ENCODE data around the gene MT1E. TPM values are rescaled to one million over a fixed set of nuclear protein-coding genes. Genes with fewer than 3 reads are reported as not detected.

The MT1E gene
- total RNA-seq, 1 experiment from 2014 or later: 25.9 TPM

DNA sequence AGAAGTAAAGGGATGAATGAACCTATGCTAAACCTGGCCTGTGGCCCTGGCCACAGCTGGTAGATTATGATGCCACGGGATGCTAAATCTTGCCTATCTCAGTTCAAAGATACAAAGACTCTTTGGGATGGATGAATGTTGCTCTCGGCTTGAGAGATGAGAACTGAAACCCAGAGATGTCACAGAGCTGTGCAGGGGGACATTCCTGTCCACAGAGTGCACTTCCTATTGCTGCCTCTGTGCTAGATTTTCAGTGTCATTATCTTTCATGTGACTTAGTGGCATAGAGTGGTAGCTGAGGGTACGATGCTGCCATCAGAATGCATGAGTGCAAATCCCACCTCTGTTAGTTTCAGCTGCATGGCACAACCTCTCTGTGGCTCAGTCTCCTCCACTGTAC is 4.6 kb downstream of the MT1E start:
- TF ChIP-seq, protein P1, sequence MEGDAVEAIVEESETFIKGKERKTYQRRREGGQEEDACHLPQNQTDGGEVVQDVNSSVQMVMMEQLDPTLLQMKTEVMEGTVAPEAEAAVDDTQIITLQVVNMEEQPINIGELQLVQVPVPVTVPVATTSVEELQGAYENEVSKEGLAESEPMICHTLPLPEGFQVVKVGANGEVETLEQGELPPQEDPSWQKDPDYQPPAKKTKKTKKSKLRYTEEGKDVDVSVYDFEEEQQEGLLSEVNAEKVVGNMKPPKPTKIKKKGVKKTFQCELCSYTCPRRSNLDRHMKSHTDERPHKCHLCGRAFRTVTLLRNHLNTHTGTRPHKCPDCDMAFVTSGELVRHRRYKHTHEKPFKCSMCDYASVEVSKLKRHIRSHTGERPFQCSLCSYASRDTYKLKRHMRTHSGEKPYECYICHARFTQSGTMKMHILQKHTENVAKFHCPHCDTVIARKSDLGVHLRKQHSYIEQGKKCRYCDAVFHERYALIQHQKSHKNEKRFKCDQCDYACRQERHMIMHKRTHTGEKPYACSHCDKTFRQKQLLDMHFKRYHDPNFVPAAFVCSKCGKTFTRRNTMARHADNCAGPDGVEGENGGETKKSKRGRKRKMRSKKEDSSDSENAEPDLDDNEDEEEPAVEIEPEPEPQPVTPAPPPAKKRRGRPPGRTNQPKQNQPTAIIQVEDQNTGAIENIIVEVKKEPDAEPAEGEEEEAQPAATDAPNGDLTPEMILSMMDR (conservative IDR thresholded peaks at IDR 0.05): no peak
- no peak overlapping the region for H3K23ac ChIP-seq (ENCODE audit: insufficient read length, low read depth, low read length)
- no peak overlapping the region for H2AK5ac ChIP-seq (ENCODE audit: insufficient read length, low read length)
- H3K4me1 ChIP-seq (ENCODE audit: insufficient read depth, low read length): no peaks in the 10 kb centered on the region; the same call in 1 of the 2 replicates
- H2BK15ac ChIP-seq (ENCODE audit: low read depth, low read length): no peak overlapping the region
- no peak overlapping the region for H4K5ac ChIP-seq (ENCODE audit: insufficient read length, low read depth, low read length)
- H2BK120ac ChIP-seq (ENCODE audit: low read depth, low read length, poor library complexity, severe bottlenecking): no peak overlapping the region
- no peak overlapping the region for H3K9ac ChIP-seq (ENCODE audit: extremely low read depth, insufficient read length, low read length)
- H3K14ac ChIP-seq (ENCODE audit: insufficient read depth, low read length): no peak overlapping the region
- no peak overlapping the region for H4K91ac ChIP-seq (ENCODE audit: insufficient read length, low read depth, low read length)
- no peaks in the 10 kb centered on the region for H4K20me1 ChIP-seq (ENCODE audit: control insufficient read depth, insufficient read depth, insufficient read length)
- H3K23me2 ChIP-seq (ENCODE audit: insufficient read length, low read depth, low read length, poor library complexity, severe bottlenecking): peaks cover 13% of the 10 kb centered on the region
- Mint-ChIP-seq H3K27ac (no peak overlapping the region), H3K27me3 (ENCODE audit: low read depth) (peaks cover 98% of the 10 kb centered on the region), H3K9me3 (peaks cover 0 to 12% of the 10 kb centered on the region in 2 experiments; a peak in 2 of 5 replicates), H3K36me3 (ENCODE audit: insufficient read depth in 1 of 3, low read depth in 3 of 3) (no peaks in the 10 kb centered on the region), H3K4me1 (peaks cover 25 to 33% of the 10 kb centered on the region in 2 experiments), H3K4me3 (no peak overlapping the region)
- no peaks in the 10 kb centered on the region for H3K9me3 ChIP-seq (ENCODE audit: control insufficient read depth, low read depth, low read length)
- no peak overlapping the region for H2AFZ ChIP-seq (ENCODE audit: low read length)
- no peaks in the 10 kb centered on the region for H3K79me1 ChIP-seq (ENCODE audit: insufficient read depth, low read depth, low read length, poor library complexity, severe bottlenecking)
- H3K18ac ChIP-seq (ENCODE audit: insufficient read length, low read depth, low read length): no peak overlapping the region
- H3K79me2 ChIP-seq (ENCODE audit: insufficient read depth, low read length): no peaks in the 10 kb centered on the region
- no peak overlapping the region for H2BK5ac ChIP-seq (ENCODE audit: insufficient read length, low read length)
- no peak overlapping the region for H3T11ph ChIP-seq (ENCODE audit: low read length)
- no peak overlapping the region for H4K8ac ChIP-seq (replicated peaks; ENCODE audit: insufficient read length, low read depth, low read length)
- H3K56ac ChIP-seq (ENCODE audit: insufficient read length, low read depth, low read length): no peak overlapping the region
- H2BK12ac ChIP-seq (ENCODE audit: insufficient read length, low read depth, low read length): no peak overlapping the region
- H3K27me3 ChIP-seq (ENCODE audit: insufficient read depth, low read length): peaks cover 87% of the 10 kb centered on the region
- no peak for DNase-seq
- no CpG with 5 or more reads among the region's 3 CpGs for WGBS (ENCODE audit: extremely low coverage, insufficient read length, low lambda C conversion rate)
- H3K4me2 ChIP-seq (ENCODE audit: insufficient read depth, insufficient read length, low read length): no peak overlapping the region
- H2BK20ac ChIP-seq (ENCODE audit: low read depth, low read length, poor library complexity, severe bottlenecking): no peak overlapping the region
- H3K27ac ChIP-seq (ENCODE audit: insufficient read length, low read depth, low read length): no peak overlapping the region
- no peak overlapping the region for H3K4ac ChIP-seq (ENCODE audit: low read depth, low read length)

Measured in H9 (cell line).